ENCODE data around the gene NRXN2.

The NRXN2 gene

DNA sequence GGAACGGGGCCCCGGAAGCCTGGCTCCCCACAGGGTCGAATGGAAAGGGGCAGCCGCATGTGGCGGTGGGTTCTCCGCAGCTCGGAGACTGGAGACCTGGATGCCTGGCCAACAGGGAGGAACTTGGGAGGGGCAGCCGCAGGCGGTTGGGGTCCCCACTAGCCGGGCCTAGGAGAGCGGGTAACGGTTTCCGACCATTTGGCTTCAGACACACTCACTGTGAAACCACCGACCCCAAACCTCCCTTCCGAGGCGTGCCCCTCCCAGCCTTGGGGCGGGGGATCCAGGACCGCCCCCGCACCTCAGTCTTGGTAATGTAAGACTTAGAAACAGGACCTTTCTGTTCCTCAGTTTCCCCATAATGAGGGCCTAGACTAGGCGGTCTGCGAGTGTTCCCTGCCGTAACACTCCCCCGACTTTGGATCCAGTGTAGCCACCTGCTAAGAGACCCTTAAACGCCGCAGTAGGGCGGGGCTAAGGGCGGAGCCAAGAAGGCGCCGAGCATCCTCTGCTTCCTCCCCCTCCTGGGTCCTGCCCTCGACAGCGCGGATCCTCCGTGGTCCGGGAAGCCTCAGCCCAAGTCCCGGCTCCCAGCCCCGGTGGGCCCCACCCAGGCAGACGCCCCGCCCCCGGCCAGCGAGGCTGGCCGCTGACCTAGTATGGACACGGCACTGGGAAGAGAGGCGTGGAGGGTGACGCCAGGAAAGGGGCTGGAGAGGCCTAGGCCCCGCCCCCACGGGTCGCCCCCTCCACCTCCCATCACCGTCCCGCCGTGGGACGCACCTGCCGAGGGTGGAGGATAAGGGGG, 22.7 kb upstream of the NRXN2 start:
- Histone ChIP-seq H3K4me2 (peak overlapping the region; percentile 79), H3K4me1 (ENCODE audit: low read depth, poor library complexity, severe bottlenecking) (peaks cover 31% of the 10 kb centered on the region), H3K36me3 (ENCODE audit: insufficient read depth) (no peaks in the 10 kb centered on the region), H3K4me3 (IDR thresholded peaks at IDR 0.05; ENCODE audit: insufficient read depth, low read depth, low read length) (no peak overlapping the region), H3K27ac (no peak overlapping the region), H4K20me1 (ENCODE audit: insufficient read depth) (no peaks in the 10 kb centered on the region), H3K27me3 (ENCODE audit: insufficient read depth, low read depth) (peaks cover 48% of the 10 kb centered on the region), H2AFZ (ENCODE audit: low read depth) (peak overlapping the region; percentile 54; the same call in 1 of the 2 replicates), H3K79me2 (ENCODE audit: insufficient read depth, low read depth) (no peaks in the 10 kb centered on the region), H3K9ac (no peak overlapping the region)
- no peak for TF ChIP-seq CTCF (conservative IDR thresholded peaks at IDR 0.05; ENCODE audit: low read depth, low read length)

- H3K27ac ChIP-seq, result no peak overlapping the region
- no peak overlapping the region for H3K9ac ChIP-seq
- H3K36me3 ChIP-seq (ENCODE audit: insufficient read depth), result no peaks in the 10 kb centered on the region
- peaks cover 54% of the 10 kb centered on the region for H3K27me3 ChIP-seq (ENCODE audit: insufficient read depth, low read depth)
- peak overlapping the region; percentile 54; the same call in 1 of the 2 replicates for H2AFZ ChIP-seq (ENCODE audit: low read depth)
- peak overlapping the region; percentile 79 for H3K4me2 ChIP-seq
- TF ChIP-seq CTCF (conservative IDR thresholded peaks at IDR 0.05; ENCODE audit: low read depth, low read length), result no peak
- no peaks in the 10 kb centered on the region for H3K79me2 ChIP-seq (ENCODE audit: insufficient read depth, low read depth)
- H3K4me1 ChIP-seq (ENCODE audit: low read depth, poor library complexity, severe bottlenecking), result peaks cover 31% of the 10 kb centered on the region
- H4K20me1 ChIP-seq (ENCODE audit: insufficient read depth), result no peaks in the 10 kb centered on the region
- no peak overlapping the region for H3K4me3 ChIP-seq (IDR thresholded peaks at IDR 0.05; ENCODE audit: insufficient read depth, low read depth, low read length)
These were observed 22.2 kb upstream of the NRXN2 start for GRCh38 chr11:64745189-64745520.

GRCh38 chr11:64744544-64745188, 21.7 kb upstream of the NRXN2 start:
- Histone ChIP-seq H3K27me3 (ENCODE audit: insufficient read depth, low read depth) (peaks cover 59% of the 10 kb centered on the region), H3K4me1 (ENCODE audit: low read depth, poor library complexity, severe bottlenecking) (peaks cover 31% of the 10 kb centered on the region), H3K27ac (no peak overlapping the region), H4K20me1 (ENCODE audit: insufficient read depth) (no peaks in the 10 kb centered on the region), H3K4me3 (IDR thresholded peaks at IDR 0.05; ENCODE audit: insufficient read depth, low read depth, low read length) (no peak overlapping the region), H3K79me2 (ENCODE audit: insufficient read depth, low read depth) (no peaks in the 10 kb centered on the region), H3K4me2 (peak overlapping the region; percentile 94), H3K36me3 (ENCODE audit: insufficient read depth) (no peaks in the 10 kb centered on the region), H3K9ac (no peak overlapping the region), H2AFZ (ENCODE audit: low read depth) (peak overlapping the region; percentile 54; the same call in 1 of the 2 replicates)
- TF ChIP-seq CTCF (conservative IDR thresholded peaks at IDR 0.05; ENCODE audit: low read depth, low read length), result no peak

DNA sequence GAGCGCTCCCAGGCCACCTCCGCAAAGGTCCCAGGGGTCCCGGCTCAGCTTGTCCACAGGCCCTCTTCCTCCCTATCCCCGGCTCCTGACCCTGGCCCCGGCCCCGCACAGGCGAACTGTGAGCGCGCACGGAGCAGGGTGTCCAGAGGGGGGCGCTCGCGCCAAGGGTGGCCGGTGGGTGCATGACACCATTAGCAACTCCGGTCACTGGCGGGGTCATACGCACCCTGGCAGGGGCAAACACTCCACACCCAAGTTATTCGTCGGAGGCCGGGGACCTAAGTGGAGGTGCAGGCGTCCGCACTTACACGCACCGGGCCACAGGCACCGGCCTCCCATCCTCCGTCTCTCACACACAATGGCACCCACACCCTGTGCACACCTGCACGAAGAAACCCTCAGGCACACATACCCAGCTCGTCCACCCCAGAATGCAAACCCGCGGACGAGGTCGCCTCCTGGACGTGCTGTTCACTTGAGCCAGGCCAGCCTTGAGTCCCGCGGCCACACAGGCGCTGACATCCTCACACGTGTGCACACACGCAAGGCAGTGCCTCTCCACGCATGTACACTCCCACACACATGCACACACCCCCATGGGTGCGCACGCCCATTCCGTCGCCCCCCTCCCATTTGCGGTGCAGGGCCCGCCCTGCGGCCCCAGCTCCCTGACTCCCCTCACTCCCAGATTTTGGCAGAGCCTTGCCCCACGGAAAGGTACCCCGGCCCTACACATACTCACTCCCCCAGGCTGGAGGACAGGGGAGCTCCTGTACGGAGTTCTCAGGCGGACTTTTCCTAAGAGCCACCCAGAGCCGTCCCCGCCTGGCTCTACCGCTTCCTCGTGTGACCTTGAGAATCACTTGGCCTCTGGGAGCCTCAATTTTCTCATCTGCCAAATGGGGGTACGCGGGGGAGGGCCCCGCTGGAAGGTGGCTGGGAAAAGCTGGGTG, 20.9 kb upstream of the NRXN2 start, which contains the start of gene RASGRP2:
RASGRP2 (minus strand) TSS at position 552 of the 953 bp plus-strand sequence. CDS start 1,276 bp downstream, outside the sequence.
- Histone ChIP-seq H3K36me3 (ENCODE audit: insufficient read depth) (no peaks in the 10 kb centered on the region), H3K27ac (no peak within 1 kb of the TSS), H3K4me3 (IDR thresholded peaks at IDR 0.05; ENCODE audit: insufficient read depth, low read depth, low read length) (no peak within 1 kb of the TSS), H3K79me2 (ENCODE audit: insufficient read depth, low read depth) (no peaks in the 10 kb centered on the region), H4K20me1 (ENCODE audit: insufficient read depth) (no peaks in the 10 kb centered on the region), H3K9ac (no peak within 1 kb of the TSS), H3K4me1 (ENCODE audit: low read depth, poor library complexity, severe bottlenecking) (peaks cover 31% of the 10 kb centered on the region), H3K27me3 (ENCODE audit: insufficient read depth, low read depth) (peaks cover 67% of the 10 kb centered on the region), H3K4me2 (peak within 1 kb of the TSS; percentile 94), H2AFZ (ENCODE audit: low read depth) (peak within 1 kb of the TSS; percentile 91; the same call in 1 of the 2 replicates)
- TF ChIP-seq CTCF (conservative IDR thresholded peaks at IDR 0.05; ENCODE audit: low read depth, low read length), result peak; percentile 46

All from KMS-11 (cell line).